OCI-LY3 (cell line): ENCODE data around the gene PRKAR1B.

Source experiments
- H2AFZ ChIP-seq: fragments of 200-600, 300-600 bp; shearing (Covaris generic); 2 replicates; pipeline ENCODE4 v1.6.0; 2014; ENCODE audit warnings: antibody characterized with exemption, low read depth, low read length
- H3K27ac ChIP-seq: fragments of 200-600, 300-600 bp; sonication (generic); 2 replicates; pipeline ENCODE4 v1.5.1; 2014; ENCODE audit warnings: mild to moderate bottlenecking, low read length, moderate library complexity, mixed read lengths
- H3K27me3 ChIP-seq: fragments of 200-600, 300-600 bp; sonication (generic); 2 replicates; pipeline ENCODE4 v1.6.1; 2014; ENCODE audit warnings: low read depth, low read length, mixed read lengths
- H3K36me3 ChIP-seq: fragments of 200-600, 300-600 bp; sonication (generic); replicated peaks from 2 replicates; pipeline ENCODE3; 2014; ENCODE audit warnings: low read depth, low read length, mixed read lengths
- H3K4me1 ChIP-seq: fragments of 300-600, 200-600 bp; sonication (generic); 2 replicates; pipeline ENCODE4 v1.6.1; 2014; ENCODE audit warnings: low read length, mixed read lengths
- H3K4me2 ChIP-seq: fragments of 200-600, 300-600 bp; sonication (generic); 2 replicates; pipeline ENCODE4 v1.6.1; 2014; ENCODE audit warnings: low read length, mixed read lengths
- H3K4me3 ChIP-seq: fragments of 300-600, 200-600 bp; sonication (generic); 2 replicates; pipeline ENCODE4 v1.5.1; 2014; ENCODE audit warnings: antibody characterized with exemption, mild to moderate bottlenecking, low read length, moderate library complexity
- H3K79me2 ChIP-seq: fragments of 300-600, 200-600 bp; shearing (Covaris generic); 2 replicates; pipeline ENCODE4 v1.6.1; 2014; ENCODE audit warnings: mild to moderate bottlenecking, low read length, mixed read lengths
- H3K9ac ChIP-seq: fragments of 300-600, 200-600 bp; shearing (Covaris generic); 2 replicates; pipeline ENCODE4 v1.6.0; 2014; ENCODE audit warnings: mild to moderate bottlenecking, low read length, moderate library complexity
- H3K9me3 ChIP-seq: fragments of 200-600, 300-600 bp; shearing (Covaris generic); 2 replicates; pipeline ENCODE4 v1.6.1; 2014; ENCODE audit warnings: low read length, mixed read lengths; ENCODE audit not compliant: insufficient read depth
- H4K20me1 ChIP-seq: fragments of 200-600, 300-600 bp; sonication (generic); 2 replicates; pipeline ENCODE4 v1.6.1; 2016; ENCODE audit warnings: low read length, mixed read lengths; ENCODE audit not compliant: insufficient read depth
- EZH2phosphoT487 ChIP-seq: fragments of 200-600 bp; shearing (Covaris generic); IDR thresholded peaks from 2 replicates; pipeline ENCODE4 v1.6.1; 2018; ENCODE audit warnings: antibody characterized with exemption, mixed run types, low read depth
- TF ChIP-seq, protein P1 (sequence below): fragments of 200-600, 300-600 bp; sonication (generic); IDR thresholded peaks from 2 replicates; pipeline ENCODE4 v1.5.1; 2014; ENCODE audit warnings: antibody characterized with exemption, low read length, low read depth

PRKAR1B gene

DNA sequence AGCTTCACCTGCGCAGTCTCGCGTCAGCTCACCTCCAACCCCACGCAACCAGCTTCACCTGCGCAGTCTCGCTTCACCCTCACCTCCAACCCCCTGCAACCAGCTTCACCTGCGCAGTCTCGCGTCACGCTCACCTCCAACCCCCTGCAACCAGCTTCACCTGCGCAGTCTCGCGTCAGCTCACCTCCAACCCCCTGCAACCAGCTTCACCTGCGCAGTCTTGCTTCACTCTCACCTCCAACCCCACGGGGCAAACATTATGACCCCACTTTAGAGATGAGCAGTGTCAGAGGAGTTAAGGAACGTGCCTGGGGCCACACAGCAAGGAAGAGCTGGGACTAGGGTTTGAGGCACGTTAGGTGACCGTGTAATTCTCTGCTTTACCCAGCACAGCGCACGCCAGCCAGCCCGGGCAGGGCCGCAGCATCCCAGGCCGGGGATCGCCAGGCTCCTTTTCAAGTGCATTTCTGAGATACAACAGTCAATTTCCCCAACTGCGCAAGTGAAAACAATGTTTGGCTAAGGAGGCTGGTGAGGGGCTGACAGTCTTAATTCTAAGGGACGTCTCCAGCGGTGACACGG, 184.9 kb downstream of the PRKAR1B start:
- H3K36me3 ChIP-seq, result no peaks in the 10 kb centered on the region
- no peak overlapping the region for H3K9ac ChIP-seq
- no peak for TF ChIP-seq EZH2phosphoT487
- TF ChIP-seq, protein P1, sequence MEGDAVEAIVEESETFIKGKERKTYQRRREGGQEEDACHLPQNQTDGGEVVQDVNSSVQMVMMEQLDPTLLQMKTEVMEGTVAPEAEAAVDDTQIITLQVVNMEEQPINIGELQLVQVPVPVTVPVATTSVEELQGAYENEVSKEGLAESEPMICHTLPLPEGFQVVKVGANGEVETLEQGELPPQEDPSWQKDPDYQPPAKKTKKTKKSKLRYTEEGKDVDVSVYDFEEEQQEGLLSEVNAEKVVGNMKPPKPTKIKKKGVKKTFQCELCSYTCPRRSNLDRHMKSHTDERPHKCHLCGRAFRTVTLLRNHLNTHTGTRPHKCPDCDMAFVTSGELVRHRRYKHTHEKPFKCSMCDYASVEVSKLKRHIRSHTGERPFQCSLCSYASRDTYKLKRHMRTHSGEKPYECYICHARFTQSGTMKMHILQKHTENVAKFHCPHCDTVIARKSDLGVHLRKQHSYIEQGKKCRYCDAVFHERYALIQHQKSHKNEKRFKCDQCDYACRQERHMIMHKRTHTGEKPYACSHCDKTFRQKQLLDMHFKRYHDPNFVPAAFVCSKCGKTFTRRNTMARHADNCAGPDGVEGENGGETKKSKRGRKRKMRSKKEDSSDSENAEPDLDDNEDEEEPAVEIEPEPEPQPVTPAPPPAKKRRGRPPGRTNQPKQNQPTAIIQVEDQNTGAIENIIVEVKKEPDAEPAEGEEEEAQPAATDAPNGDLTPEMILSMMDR, result no peak
- no peak overlapping the region for H2AFZ ChIP-seq
- no peaks in the 10 kb centered on the region for H4K20me1 ChIP-seq
- no peaks in the 10 kb centered on the region for H3K79me2 ChIP-seq
- no peak overlapping the region for H3K4me3 ChIP-seq
- H3K9me3 ChIP-seq, result no peaks in the 10 kb centered on the region
- no peak overlapping the region for H3K4me2 ChIP-seq
- H3K4me1 ChIP-seq, result no peaks in the 10 kb centered on the region
- H3K27ac ChIP-seq, result no peak overlapping the region
- H3K27me3 ChIP-seq, result no peaks in the 10 kb centered on the region

DNA sequence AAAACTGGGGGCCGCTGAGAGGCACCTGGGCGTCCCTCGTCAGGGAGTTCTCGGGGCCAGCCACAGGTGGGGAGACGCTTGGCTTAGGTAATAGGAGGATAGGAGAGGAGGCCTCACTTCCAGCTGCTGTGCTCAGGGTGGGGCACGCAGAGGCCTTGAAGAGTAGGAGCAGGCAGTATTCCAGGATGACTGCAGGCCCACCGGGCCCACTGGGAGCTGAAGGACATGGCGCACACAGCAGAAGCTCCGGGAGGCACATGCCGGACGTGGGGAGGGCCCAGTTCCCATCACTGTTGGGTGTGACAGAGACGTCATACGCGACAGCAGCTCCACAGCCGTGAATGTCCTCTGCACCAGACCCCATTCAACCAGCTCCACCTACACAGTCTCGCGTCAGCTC, 185.4 kb downstream of the PRKAR1B start:
- Histone ChIP-seq H4K20me1 (no peaks in the 10 kb centered on the region), H3K79me2 (no peaks in the 10 kb centered on the region), H3K9me3 (no peaks in the 10 kb centered on the region), H3K9ac (no peak overlapping the region), H3K27ac (no peak overlapping the region), H3K4me2 (no peak overlapping the region), H3K27me3 (no peaks in the 10 kb centered on the region), H2AFZ (no peak overlapping the region), H3K36me3 (no peaks in the 10 kb centered on the region), H3K4me1 (no peaks in the 10 kb centered on the region), H3K4me3 (no peak overlapping the region)
- TF ChIP-seq, protein P1, result no peak
- no peak for TF ChIP-seq EZH2phosphoT487

DNA sequence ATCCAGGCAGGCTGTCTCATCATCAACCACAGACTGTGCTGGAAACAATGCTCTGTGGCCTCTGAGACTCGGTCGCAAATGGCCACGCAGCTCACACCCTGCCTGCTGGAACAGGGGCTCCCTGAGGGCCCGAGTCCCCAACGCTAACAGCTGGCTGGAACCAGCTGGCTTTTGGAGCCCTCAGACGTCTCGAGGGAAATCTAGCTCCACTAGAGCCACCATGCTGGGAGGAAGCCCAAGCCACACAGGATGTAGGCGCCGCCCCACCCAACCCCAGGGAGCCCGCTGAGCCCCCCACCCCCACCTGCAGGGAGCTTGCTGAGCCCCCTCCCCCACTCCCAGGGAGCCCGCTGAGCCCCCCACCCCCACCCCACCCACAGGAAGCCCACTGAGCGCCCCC, 186.1 kb downstream of the PRKAR1B start:
- Histone ChIP-seq H3K4me3 (no peak overlapping the region), H3K36me3 (no peaks in the 10 kb centered on the region), H4K20me1 (no peaks in the 10 kb centered on the region), H3K9me3 (no peaks in the 10 kb centered on the region), H2AFZ (no peak overlapping the region), H3K79me2 (no peaks in the 10 kb centered on the region), H3K9ac (no peak overlapping the region), H3K4me1 (no peaks in the 10 kb centered on the region), H3K4me2 (no peak overlapping the region), H3K27ac (no peak overlapping the region), H3K27me3 (no peaks in the 10 kb centered on the region)
- TF ChIP-seq, protein P1, result no peak
- TF ChIP-seq EZH2phosphoT487, result no peak

DNA sequence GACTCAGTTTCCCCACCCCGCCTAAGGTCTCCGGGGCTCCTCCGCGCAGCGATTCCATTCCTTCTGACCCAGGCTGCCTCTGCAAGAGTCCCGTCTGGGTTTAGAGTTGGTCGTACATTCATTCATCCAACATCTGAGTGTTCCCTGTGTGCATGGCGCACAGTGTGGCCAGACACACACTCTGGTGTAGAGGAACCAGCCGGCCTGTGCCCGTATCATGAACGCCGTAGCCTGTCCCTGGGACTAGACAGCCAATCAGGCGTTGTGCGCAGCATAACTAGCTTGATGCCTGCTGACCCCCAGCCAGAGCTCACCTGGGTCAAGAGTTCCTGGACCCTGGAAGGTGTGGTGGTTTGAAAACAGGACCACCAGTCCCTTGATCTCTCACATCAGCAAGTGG, 186.5 kb downstream of the PRKAR1B start:
- H3K9ac ChIP-seq, result no peak overlapping the region
- no peak overlapping the region for H3K27ac ChIP-seq
- H3K4me1 ChIP-seq, result no peaks in the 10 kb centered on the region
- H3K9me3 ChIP-seq, result no peaks in the 10 kb centered on the region
- H3K79me2 ChIP-seq, result no peaks in the 10 kb centered on the region
- H2AFZ ChIP-seq, result no peak overlapping the region
- TF ChIP-seq EZH2phosphoT487, result no peak
- TF ChIP-seq, protein P1, result no peak
- H3K36me3 ChIP-seq, result no peaks in the 10 kb centered on the region
- H3K27me3 ChIP-seq, result no peaks in the 10 kb centered on the region
- no peaks in the 10 kb centered on the region for H4K20me1 ChIP-seq
- no peak overlapping the region for H3K4me3 ChIP-seq
- H3K4me2 ChIP-seq, result no peak overlapping the region
